ENCODE measurements around the gene TRIM59. TPM values are rescaled to one million over a fixed set of nuclear protein-coding genes. Genes with fewer than 3 reads are reported as not detected.

The TRIM59 gene
- total RNA-seq, 1 experiment from 2014 or later: 25.3 TPM

GRCh38 chr3:160490166-160490565 is 40.6 kb upstream of the TRIM59 start:
- no peak overlapping the region for H2AFZ ChIP-seq (ENCODE audit: low read length)

GRCh38 chr3:160486459-160486869 is 36.9 kb upstream of the TRIM59 start:
- Histone ChIP-seq H3F3A (ENCODE audit: low read length, unreplicated experiment) (no peaks in the 10 kb centered on the region), H3K4me3 (ENCODE audit: low read length) (no peak overlapping the region), H3K9ac (ENCODE audit: low read length) (no peak overlapping the region), H2AFZ (ENCODE audit: low read length) (no peak overlapping the region), H3K36me3 (ENCODE audit: low read depth, low read length) (no peaks in the 10 kb centered on the region), H3K79me2 (ENCODE audit: low read length) (no peaks in the 10 kb centered on the region), H3K27ac (ENCODE audit: low read length) (no peak overlapping the region), H3K4me2 (ENCODE audit: low read length) (no peak overlapping the region), H3K27me3 (ENCODE audit: low read length) (no peaks in the 10 kb centered on the region), H4K20me1 (ENCODE audit: low read length) (no peaks in the 10 kb centered on the region), H3K9me3 (ENCODE audit: low read length) (no peaks in the 10 kb centered on the region), H3K4me1 (ENCODE audit: insufficient read depth, low read length) (no peaks in the 10 kb centered on the region), H3K9me2 (replicated peaks; ENCODE audit: low read length) (no peaks in the 10 kb centered on the region)
- intact Hi-C loops (cut with micrococcal nuclease): loop anchor here (1.0 to 10.0 kb wide), 3 partner anchors 36 to 323 kb away; no protein-coding TSS in a partner anchor
- DNase-seq (peak; percentile 71), ATAC-seq (peak; percentile 16; the same call in 1 of the 2 replicates)
- ChIA-PET CTCF (no interaction called here), POLR2A (ENCODE audit: unreplicated experiment) (no interaction called here)
- BruUV-seq (replicated peaks): no TSS peak
- TF ChIP-seq EZH2 (IDR thresholded peaks at IDR 0.05; ENCODE audit: low read length, unreplicated experiment): no peak
- TF ChIP-seq EZH2phosphoT487 (IDR thresholded peaks at IDR 0.05; ENCODE audit: borderline replicate concordance, low read length): no peak
- peak; percentile 78 for TF ChIP-seq CTCF (conservative IDR thresholded peaks at IDR 0.05; ENCODE audit: low read depth, low read length)

More at GRCh38 chr3:160490166-160490565, 40.6 kb upstream of the TRIM59 start:
- Histone ChIP-seq H3K4me1 (ENCODE audit: insufficient read depth, low read length) (no peaks in the 10 kb centered on the region), H3K4me3 (ENCODE audit: low read length) (no peak overlapping the region), H3K79me2 (ENCODE audit: low read length) (no peaks in the 10 kb centered on the region), H4K20me1 (ENCODE audit: low read length) (no peaks in the 10 kb centered on the region), H3K36me3 (ENCODE audit: low read depth, low read length) (no peaks in the 10 kb centered on the region), H3K9me2 (replicated peaks; ENCODE audit: low read length) (no peaks in the 10 kb centered on the region), H3K4me2 (ENCODE audit: low read length) (no peak overlapping the region), H3F3A (ENCODE audit: low read length, unreplicated experiment) (no peaks in the 10 kb centered on the region), H3K9ac (ENCODE audit: low read length) (no peak overlapping the region), H3K27me3 (ENCODE audit: low read length) (no peaks in the 10 kb centered on the region), H3K9me3 (ENCODE audit: low read length) (no peaks in the 10 kb centered on the region), H3K27ac (ENCODE audit: low read length) (no peak overlapping the region)
- ChIA-PET CTCF (no interaction called here), POLR2A (ENCODE audit: unreplicated experiment) (no interaction called here)
- intact Hi-C loops (cut with micrococcal nuclease): no loop called here
- ATAC-seq (no peak), DNase-seq (peak; percentile 22)
- no TSS peak for BruUV-seq (replicated peaks)
- no peak for TF ChIP-seq EZH2 (IDR thresholded peaks at IDR 0.05; ENCODE audit: low read length, unreplicated experiment)
- TF ChIP-seq EZH2phosphoT487 (IDR thresholded peaks at IDR 0.05; ENCODE audit: borderline replicate concordance, low read length): no peak
- TF ChIP-seq CTCF (conservative IDR thresholded peaks at IDR 0.05; ENCODE audit: low read depth, low read length): no peak

- no peak for DNase-seq
- Histone ChIP-seq H3K4me1 (ENCODE audit: insufficient read depth, low read length) (no peaks in the 10 kb centered on the region), H3K9ac (ENCODE audit: low read length) (no peak overlapping the region), H4K20me1 (ENCODE audit: low read length) (no peaks in the 10 kb centered on the region), H3K9me2 (replicated peaks; ENCODE audit: low read length) (no peaks in the 10 kb centered on the region), H3K36me3 (ENCODE audit: low read depth, low read length) (no peaks in the 10 kb centered on the region), H3K27ac (ENCODE audit: low read length) (no peak overlapping the region), H3K4me3 (ENCODE audit: low read length) (no peak overlapping the region), H2AFZ (ENCODE audit: low read length) (no peak overlapping the region), H3K9me3 (ENCODE audit: low read length) (no peaks in the 10 kb centered on the region), H3K4me2 (ENCODE audit: low read length) (no peak overlapping the region), H3K27me3 (ENCODE audit: low read length) (no peaks in the 10 kb centered on the region), H3K79me2 (ENCODE audit: low read length) (no peaks in the 10 kb centered on the region), H3F3A (ENCODE audit: low read length, unreplicated experiment) (no peaks in the 10 kb centered on the region)
- no peak for TF ChIP-seq CTCF (conservative IDR thresholded peaks at IDR 0.05; ENCODE audit: low read depth, low read length)
- TF ChIP-seq EZH2 (IDR thresholded peaks at IDR 0.05; ENCODE audit: low read length, unreplicated experiment): no peak
- TF ChIP-seq EZH2phosphoT487 (IDR thresholded peaks at IDR 0.05; ENCODE audit: borderline replicate concordance, low read length): no peak
- ChIA-PET POLR2A (ENCODE audit: unreplicated experiment) (no interaction called here), CTCF (no interaction called here)
- BruUV-seq (replicated peaks): no TSS peak
- intact Hi-C loops (cut with micrococcal nuclease): loop anchor here (10.0 kb wide), 1 partner anchor 48 kb away; no protein-coding TSS in a partner anchor
- ATAC-seq: no peak
Observed at GRCh38 chr3:160482796-160483195, 33.2 kb upstream of the TRIM59 start.

Data from PC-3 (cell line).